ENCODE results near the gene CPAMD8. TPM values are rescaled to one million over a fixed set of nuclear protein-coding genes. Genes with fewer than 3 reads are reported as not detected.

CPAMD8 gene
- total and polyA plus RNA-seq, 7 donors: 0.60 to 14.4 (median 2.4) TPM

GRCh38 chr19:17037184-17037583 is 10.6 kb upstream of the CPAMD8 start:
- Histone ChIP-seq H3K9me3 (no peaks in the 10 kb centered on the region), H3K36me3 (no peaks in the 10 kb centered on the region), H3K27me3 (peaks cover 0 to 42% (median 0%) of the 10 kb centered on the region in 3 donors), H3K4me1 (no peaks in the 10 kb centered on the region), H3K27ac (no peak overlapping the region), H3K4me3 (no peak overlapping the region)
- intact Hi-C loops (cut with DNase I): no loop called here
- 87 to 89% methylated on average over 6 of the region's 6 CpGs for WGBS, 2 donors
- TF ChIP-seq EP300 (IDR thresholded peaks at IDR 0.05) (no peak), POLR2AphosphoS5 (IDR thresholded peaks at IDR 0.05) (no peak), POLR2A (IDR thresholded peaks at IDR 0.05) (no peak)
- no peak for DNase-seq

GRCh38 chr19:17036640-17037039 is 10.0 kb upstream of the CPAMD8 start:
- H3K9me3 ChIP-seq: no peaks in the 10 kb centered on the region
- no peaks in the 10 kb centered on the region for H3K36me3 ChIP-seq
- peaks cover 0 to 37% (median 0%) of the 10 kb centered on the region in 3 donors for H3K27me3 ChIP-seq
- H3K4me3 ChIP-seq: no peak overlapping the region
- H3K27ac ChIP-seq: no peak overlapping the region
- intact Hi-C loops (cut with DNase I): no loop called here
- H3K4me1 ChIP-seq: no peaks in the 10 kb centered on the region
- no peak for DNase-seq
- no peak for TF ChIP-seq POLR2A (IDR thresholded peaks at IDR 0.05)
- no peak for TF ChIP-seq EP300 (IDR thresholded peaks at IDR 0.05)
- TF ChIP-seq CTCF (IDR thresholded peaks at IDR 0.05): no peak
- no peak for TF ChIP-seq POLR2AphosphoS5 (IDR thresholded peaks at IDR 0.05)
- WGBS, 2 donors: 89 to 98% methylated on average over 4 of the region's 4 CpGs

- Histone ChIP-seq H3K27ac (no peak overlapping the region), H3K4me1 (no peaks in the 10 kb centered on the region), H3K9me3 (no peaks in the 10 kb centered on the region), H3K4me3 (no peak overlapping the region), H3K36me3 (no peaks in the 10 kb centered on the region), H3K27me3 (peaks cover 0 to 33% (median 0%) of the 10 kb centered on the region in 3 donors)
- WGBS, 2 donors: 80 to 86% methylated on average over 15 of the region's 15 CpGs
- peak; percentile 75 for DNase-seq
- intact Hi-C loops (cut with DNase I): no loop called here
- no peak for TF ChIP-seq CTCF (IDR thresholded peaks at IDR 0.05)
- TF ChIP-seq EP300 (IDR thresholded peaks at IDR 0.05): no peak
- no peak for TF ChIP-seq POLR2A (IDR thresholded peaks at IDR 0.05)
- no peak for TF ChIP-seq POLR2AphosphoS5 (IDR thresholded peaks at IDR 0.05)
These were observed 9.3 kb upstream of the CPAMD8 start for GRCh38 chr19:17035842-17036424.

GRCh38 chr19:17031741-17032140 is 5.1 kb upstream of the CPAMD8 start:
- 84 to 88% methylated on average over 6 of the region's 6 CpGs for WGBS, 2 donors
- H3K36me3 ChIP-seq: no peaks in the 10 kb centered on the region
- H3K4me1 ChIP-seq: no peaks in the 10 kb centered on the region
- TF ChIP-seq CTCF (IDR thresholded peaks at IDR 0.05) (no peak), POLR2A (IDR thresholded peaks at IDR 0.05) (no peak)
- intact Hi-C loops (cut with DNase I): no loop called here
- H3K27me3 ChIP-seq: peaks cover 10 to 44% (median 22%) of the 10 kb centered on the region in 3 donors
- H3K9me3 ChIP-seq: no peaks in the 10 kb centered on the region
- DNase-seq: no peak
- H3K4me3 ChIP-seq: no peak overlapping the region
- H3K27ac ChIP-seq: no peak overlapping the region

GRCh38 chr19:17027535-17027975 is 945 bp upstream of the CPAMD8 start:
- no peaks in the 10 kb centered on the region for H3K36me3 ChIP-seq
- TF ChIP-seq EP300 (IDR thresholded peaks at IDR 0.05): no peak
- TF ChIP-seq POLR2A (IDR thresholded peaks at IDR 0.05): no peak
- no peak for TF ChIP-seq POLR2AphosphoS5 (IDR thresholded peaks at IDR 0.05)
- TF ChIP-seq CTCF (IDR thresholded peaks at IDR 0.05): no peak
- no peak overlapping the region for H3K4me3 ChIP-seq
- peaks cover 26 to 66% (median 42%) of the 10 kb centered on the region in 3 donors for H3K27me3 ChIP-seq
- peaks cover 0 to 7% (median 0%) of the 10 kb centered on the region in 4 donors for H3K4me1 ChIP-seq
- peaks cover 0 to 15% (median 7%) of the 10 kb centered on the region in 4 donors for H3K9me3 ChIP-seq
- no peak overlapping the region for H3K27ac ChIP-seq
- intact Hi-C loops (cut with DNase I): no loop called here
- no peak for DNase-seq
- 55% methylated on average over 7 of the region's 7 CpGs for WGBS, 2 donors
